TTC549 (cell line): ENCODE data around the gene CAPN9.

Experiments used
- FAIRE-seq: peaks from 2 replicates; lab custom pipeline; 2012; peaks lifted over from hg19 to GRCh38; lab: Jason Lieb, UNC

The CAPN9 gene

GRCh38 chr1:230772457-230773395 is 25.5 kb downstream of the CAPN9 start:
- FAIRE-seq = peak; percentile 60

DNA sequence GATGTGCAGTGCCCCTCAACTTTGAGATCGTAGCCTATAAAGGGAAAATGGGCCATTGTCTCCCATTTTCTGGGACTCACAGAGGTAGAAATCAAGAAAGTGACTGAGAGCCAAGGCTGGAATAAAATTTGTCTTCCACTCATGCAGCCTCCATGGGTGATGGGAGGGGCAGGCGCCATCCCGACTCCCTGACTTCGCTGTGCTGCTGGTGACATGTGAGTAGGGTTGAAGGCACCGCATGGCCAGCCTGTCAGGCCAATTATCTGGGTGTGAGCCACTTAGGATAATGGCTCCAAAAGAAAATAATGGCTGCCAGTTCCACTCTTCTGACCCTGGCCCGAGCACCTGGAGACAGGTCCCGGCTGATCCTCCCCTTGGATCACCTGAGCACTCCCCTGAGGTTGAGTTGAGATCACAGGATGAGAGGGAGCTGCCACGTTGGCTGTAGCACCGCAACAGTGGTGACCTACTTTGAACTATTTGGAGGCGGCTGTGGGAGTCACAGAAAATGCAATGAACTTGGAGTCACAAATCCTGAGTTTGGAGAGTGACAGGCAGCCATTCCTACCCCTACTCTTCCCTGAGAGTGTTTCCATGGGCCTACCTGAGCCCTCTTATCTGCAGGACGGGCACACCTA is 26.3 kb downstream of the CAPN9 start:
- FAIRE-seq = no peak

- no peak for FAIRE-seq
Measured at GRCh38 chr1:230778916-230779590, 31.9 kb downstream of the CAPN9 start.

DNA sequence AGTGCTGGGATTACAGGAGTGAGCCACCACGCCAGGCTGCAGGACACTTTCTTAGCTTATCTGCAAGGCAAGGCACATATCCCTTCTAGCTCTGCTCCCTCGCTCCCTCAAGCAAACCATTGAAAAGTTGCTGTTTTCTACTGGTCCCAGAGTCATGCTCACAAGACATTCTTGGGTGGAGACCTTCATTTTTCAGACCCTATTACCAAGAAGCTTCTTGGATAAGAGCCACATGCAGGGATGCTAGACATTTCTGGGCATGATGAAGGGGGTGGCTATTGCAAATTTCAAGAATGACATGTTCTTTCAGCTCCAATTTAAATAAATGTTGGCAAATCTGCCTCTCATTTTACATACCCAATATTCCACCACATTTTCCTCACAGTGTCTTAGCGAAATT is 33.9 kb downstream of the CAPN9 start:
- FAIRE-seq = no peak

GRCh38 chr1:230781594-230781993 is 34.4 kb downstream of the CAPN9 start:
- FAIRE-seq = no peak

DNA sequence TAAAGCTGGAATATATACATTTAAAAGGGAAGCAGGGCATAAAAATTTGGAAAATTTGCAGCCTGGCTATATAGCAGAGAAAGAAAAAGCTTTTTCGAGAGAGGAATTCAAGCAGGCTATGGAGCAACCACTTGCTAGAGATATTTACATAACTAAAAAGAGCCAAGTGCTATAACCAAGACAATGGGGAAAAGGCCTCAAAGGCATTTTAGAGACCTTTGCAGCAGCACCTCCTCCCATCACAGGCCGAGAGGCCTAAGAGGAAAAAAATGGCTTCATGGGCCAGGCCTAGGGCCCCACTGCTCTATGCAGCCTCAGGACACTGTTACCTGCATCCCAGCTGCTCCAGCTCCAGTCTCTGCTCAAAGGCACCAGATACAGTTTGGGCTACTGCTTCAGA is 37.0 kb downstream of the CAPN9 start:
- no peak for FAIRE-seq

- FAIRE-seq = no peak
Measured at GRCh38 chr1:230785636-230786384, 38.6 kb downstream of the CAPN9 start.

DNA sequence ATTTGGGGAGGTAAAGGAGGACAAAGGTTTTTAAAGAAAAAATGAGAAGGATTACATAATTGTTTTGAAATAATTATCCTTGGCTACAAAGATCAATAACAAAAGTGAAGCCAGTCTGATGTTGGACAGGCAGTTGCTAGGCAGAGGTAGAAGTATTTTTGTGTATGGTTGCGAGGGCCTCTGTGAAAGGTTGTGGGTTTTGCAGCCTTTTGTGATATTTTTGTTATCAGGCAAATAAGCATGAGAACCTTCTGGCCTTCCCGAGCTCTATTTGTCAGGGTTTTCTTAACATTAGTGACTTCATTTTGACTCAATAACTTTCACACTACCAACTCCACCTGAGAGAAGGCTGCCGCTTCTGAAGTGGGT is 39.2 kb downstream of the CAPN9 start:
- FAIRE-seq = no peak

- FAIRE-seq = no peak
Measured at GRCh38 chr1:230787471-230787870, 40.3 kb downstream of the CAPN9 start.

GRCh38 chr1:230788561-230789275 is 41.5 kb downstream of the CAPN9 start:
- no peak for FAIRE-seq

GRCh38 chr1:230790026-230790425 is 42.8 kb downstream of the CAPN9 start:
- no peak for FAIRE-seq

DNA sequence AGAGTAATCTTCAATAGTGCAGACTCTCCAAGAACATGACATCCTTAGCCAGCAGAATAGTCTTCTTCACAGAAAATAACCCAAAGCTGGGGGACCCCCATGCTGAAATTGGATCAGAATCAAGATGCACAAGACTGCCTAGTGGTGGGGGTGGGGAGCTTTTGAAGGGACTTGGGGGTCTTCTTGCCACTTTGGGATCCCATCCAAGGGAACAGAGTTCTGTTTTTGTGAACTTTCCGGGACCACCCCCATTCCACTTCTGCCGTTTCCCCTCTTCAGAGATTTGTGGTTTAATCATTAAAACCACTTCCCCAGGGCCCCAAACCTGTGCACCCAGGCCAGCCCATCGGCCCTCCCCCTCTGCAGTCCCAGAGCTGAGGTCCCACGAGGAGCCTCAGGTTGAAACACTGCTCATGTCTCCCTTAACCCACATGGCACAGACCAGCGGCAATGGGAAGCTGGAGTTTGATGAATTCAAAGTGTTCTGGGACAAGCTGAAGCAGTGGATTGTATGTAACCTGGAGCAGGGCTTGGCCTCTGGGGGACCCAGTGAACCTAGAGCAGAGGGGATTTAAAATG is 44.9 kb downstream of the CAPN9 start:
- no peak for FAIRE-seq

- FAIRE-seq = no peak
Measured at GRCh38 chr1:230792691-230793462, 45.7 kb downstream of the CAPN9 start.

DNA sequence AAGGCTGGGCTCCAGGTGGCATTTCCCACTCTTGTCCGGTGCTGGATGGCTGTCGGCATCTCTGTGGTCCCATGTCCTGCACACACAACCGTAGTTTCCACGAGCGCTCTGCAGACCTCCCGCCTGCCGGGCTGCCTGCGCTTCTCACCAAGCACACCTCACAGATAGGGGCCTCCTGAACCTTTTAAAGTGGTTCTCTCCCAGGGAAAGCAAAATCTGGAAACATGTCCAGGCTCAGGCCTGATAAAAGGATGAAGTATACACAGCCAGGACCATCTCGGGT is 46.2 kb downstream of the CAPN9 start:
- FAIRE-seq = no peak

- FAIRE-seq = no peak
Measured at GRCh38 chr1:230794431-230794830, 47.2 kb downstream of the CAPN9 start.

GRCh38 chr1:230794871-230795605 is 47.9 kb downstream of the CAPN9 start:
- FAIRE-seq = no peak

- FAIRE-seq = no peak
Measured at GRCh38 chr1:230796626-230797025, 49.4 kb downstream of the CAPN9 start.

GRCh38 chr1:230797376-230797920 is 50.3 kb downstream of the CAPN9 start:
- FAIRE-seq = no peak

DNA sequence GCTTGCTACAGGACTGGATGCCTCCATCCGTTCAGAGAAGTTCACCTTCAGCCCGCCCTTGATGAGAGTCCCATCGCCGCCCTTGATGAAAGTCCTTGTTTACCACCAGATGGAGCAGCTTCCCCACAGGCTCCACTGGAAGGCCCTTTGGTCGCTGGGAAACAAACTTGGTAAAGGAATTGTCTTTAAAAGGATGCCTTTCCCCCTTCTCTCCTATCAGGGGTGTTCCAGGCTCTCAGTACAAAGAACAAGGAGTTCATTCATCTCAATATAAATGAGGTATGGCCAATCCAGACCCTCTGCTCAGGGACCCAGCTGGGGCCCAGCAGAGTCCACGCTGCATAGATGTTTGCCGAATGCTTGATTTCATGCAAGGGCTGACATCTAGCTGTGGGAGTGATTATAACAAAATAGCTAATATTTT is 50.8 kb downstream of the CAPN9 start:
- FAIRE-seq = peak; percentile 75

DNA sequence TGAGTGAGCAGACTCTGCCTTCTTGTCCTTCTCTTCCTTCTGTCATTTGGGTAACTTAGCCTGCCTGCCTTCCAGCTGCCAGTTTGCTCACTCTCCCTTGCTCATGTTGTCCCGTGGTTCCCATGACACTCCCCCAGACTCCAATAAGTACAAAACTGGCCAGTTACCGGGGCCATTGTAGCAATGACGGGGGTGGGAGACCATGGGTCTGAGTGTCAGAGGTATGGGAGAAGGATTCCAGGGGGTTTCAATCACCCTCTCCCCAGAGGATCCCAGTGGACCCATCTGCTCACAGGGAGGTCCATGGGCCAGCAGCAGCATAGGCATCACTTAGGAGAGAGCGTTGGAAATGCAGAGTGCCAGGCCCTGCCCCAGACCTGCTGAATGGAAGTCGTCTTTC is 51.3 kb downstream of the CAPN9 start:
- no peak for FAIRE-seq
